Nephron (organoid): ENCODE data around the gene BTBD9.

Source experiments
- H3K27ac Mint-ChIP-seq, 3 experiments: 2 replicates each; pipeline ENCODE4 v1.8.0; 2020; ENCODE audit warnings: mixed read lengths in 3 of 3, mild to moderate bottlenecking in 2 of 3, moderate library complexity in 1 of 3
- H3K27me3 Mint-ChIP-seq: 2 replicates; pipeline ENCODE4 v1.8.0; 2021; ENCODE audit warnings: low read depth, mild to moderate bottlenecking, moderate library complexity, mixed read lengths
- H3K36me3 Mint-ChIP-seq: 2 replicates; pipeline ENCODE4 v1.8.0; 2020; ENCODE audit warnings: low read depth, mixed read lengths
- H3K4me1 Mint-ChIP-seq: 2 replicates; pipeline ENCODE4 v1.8.0; 2020; ENCODE audit warnings: mixed read lengths
- H3K4me3 Mint-ChIP-seq, 3 experiments: 2 replicates each; pipeline ENCODE4 v1.8.0; 2020; ENCODE audit warnings: mild to moderate bottlenecking in 3 of 3, mixed read lengths in 3 of 3, moderate library complexity in 2 of 3
- H3K9me3 Mint-ChIP-seq: 2 replicates; pipeline ENCODE4 v1.8.0; 2020; ENCODE audit warnings: mixed read lengths
- TF ChIP-seq, protein P1 (sequence below), 3 experiments: fragments of 200-600 bp; sonication (generic); IDR thresholded peaks; one replicate each; pipeline ENCODE4 v1.5.0; 2021; ENCODE audit warnings: antibody characterized with exemption in 3 of 3; ENCODE audit not compliant: unreplicated experiment in 3 of 3

The BTBD9 gene

DNA sequence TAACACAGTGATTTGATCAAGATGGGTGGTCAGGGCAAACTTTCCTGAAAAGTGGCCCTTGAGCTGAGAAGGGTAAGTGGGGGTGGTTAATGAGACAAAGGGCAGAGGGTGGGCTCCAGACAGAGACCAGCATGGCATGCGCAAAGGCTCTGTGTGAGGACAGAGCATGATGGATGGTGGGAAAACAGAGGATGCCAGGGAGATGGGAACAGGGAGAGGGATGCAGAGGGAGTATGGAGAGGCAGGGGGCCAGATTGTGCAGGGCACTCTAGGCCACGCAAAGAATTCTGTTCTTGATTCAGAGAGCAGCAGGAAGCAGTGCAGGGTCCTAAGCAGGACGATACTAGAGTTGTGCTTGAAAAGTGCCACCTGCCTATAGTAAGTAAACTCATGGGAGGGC, 394.4 kb downstream of the BTBD9 start:
- Mint-ChIP-seq H3K27me3 (no peaks in the 10 kb centered on the region), H3K36me3 (peaks cover 4% of the 10 kb centered on the region), H3K4me1 (peaks cover 5% of the 10 kb centered on the region), H3K9me3 (no peaks in the 10 kb centered on the region), H3K27ac (no peak overlapping the region), H3K4me3 (no peak overlapping the region)
- TF ChIP-seq, protein P1, sequence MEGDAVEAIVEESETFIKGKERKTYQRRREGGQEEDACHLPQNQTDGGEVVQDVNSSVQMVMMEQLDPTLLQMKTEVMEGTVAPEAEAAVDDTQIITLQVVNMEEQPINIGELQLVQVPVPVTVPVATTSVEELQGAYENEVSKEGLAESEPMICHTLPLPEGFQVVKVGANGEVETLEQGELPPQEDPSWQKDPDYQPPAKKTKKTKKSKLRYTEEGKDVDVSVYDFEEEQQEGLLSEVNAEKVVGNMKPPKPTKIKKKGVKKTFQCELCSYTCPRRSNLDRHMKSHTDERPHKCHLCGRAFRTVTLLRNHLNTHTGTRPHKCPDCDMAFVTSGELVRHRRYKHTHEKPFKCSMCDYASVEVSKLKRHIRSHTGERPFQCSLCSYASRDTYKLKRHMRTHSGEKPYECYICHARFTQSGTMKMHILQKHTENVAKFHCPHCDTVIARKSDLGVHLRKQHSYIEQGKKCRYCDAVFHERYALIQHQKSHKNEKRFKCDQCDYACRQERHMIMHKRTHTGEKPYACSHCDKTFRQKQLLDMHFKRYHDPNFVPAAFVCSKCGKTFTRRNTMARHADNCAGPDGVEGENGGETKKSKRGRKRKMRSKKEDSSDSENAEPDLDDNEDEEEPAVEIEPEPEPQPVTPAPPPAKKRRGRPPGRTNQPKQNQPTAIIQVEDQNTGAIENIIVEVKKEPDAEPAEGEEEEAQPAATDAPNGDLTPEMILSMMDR (IDR thresholded peaks at IDR 0.05; ENCODE audit: unreplicated experiment in 3 of 3) = no peak

DNA sequence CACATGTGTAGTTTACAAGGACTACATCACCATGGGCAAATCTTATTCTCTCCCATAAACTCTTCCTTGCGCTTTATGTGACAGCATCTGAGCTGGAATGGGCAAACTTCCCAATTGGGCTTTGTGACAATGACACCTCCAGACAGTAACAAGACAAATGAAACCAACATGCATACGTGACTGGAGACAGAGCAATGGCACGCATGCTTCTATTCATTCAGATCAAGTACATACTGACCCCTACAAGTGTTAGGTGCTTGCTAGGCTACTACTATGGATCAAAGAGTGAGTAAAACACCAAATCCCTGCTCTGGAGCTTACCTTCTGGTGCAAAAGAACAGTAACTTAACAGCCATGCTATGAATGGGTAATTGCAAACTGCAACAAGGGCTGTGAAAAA, 394.9 kb downstream of the BTBD9 start:
- peaks cover 4% of the 10 kb centered on the region for H3K36me3 Mint-ChIP-seq
- TF ChIP-seq, protein P1 (IDR thresholded peaks at IDR 0.05; ENCODE audit: unreplicated experiment in 3 of 3) = no peak

DNA sequence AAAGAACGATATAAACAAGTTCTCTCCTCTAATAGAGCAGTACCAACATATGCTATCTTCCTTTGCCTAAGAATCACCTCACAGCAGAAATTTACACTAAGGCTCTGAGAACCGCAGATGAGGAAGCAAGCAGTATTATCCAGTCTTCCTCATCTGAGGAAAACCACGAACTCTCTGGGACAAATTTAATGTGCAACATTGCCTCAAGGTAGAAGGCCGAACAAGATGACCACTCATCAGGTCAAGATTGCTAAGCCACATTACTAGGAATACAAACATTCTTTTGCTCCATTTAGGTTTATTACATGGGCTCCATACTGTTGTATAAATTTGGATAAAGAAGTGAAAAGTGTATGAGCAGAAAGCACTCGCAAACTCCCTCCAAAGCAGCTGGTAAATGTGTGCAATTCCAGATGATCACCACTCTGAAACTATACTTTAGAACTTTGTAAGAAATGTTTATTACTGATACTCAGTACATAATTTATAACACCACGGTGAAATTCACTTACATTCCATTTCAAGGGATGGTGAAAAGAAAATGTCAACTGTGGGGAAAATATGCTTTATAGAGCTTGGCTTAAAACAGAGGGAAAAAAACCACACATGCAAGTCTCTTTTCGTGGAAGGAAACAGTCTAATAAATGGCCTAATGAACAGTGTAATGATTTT, 398.4 kb downstream of the BTBD9 start:
- Mint-ChIP-seq H3K36me3 (no peaks in the 10 kb centered on the region), H3K9me3 (no peaks in the 10 kb centered on the region), H3K4me3 (no peak overlapping the region), H3K4me1 (peaks cover 12% of the 10 kb centered on the region), H3K27ac (no peak overlapping the region), H3K27me3 (no peaks in the 10 kb centered on the region)
- TF ChIP-seq, protein P1 (IDR thresholded peaks at IDR 0.05; ENCODE audit: unreplicated experiment in 3 of 3) = no peak

More for the DNA sequence above, 394.9 kb downstream of the BTBD9 start:
- H3K27ac Mint-ChIP-seq = no peak overlapping the region
- H3K9me3 Mint-ChIP-seq = no peaks in the 10 kb centered on the region
- no peaks in the 10 kb centered on the region for H3K27me3 Mint-ChIP-seq
- H3K4me3 Mint-ChIP-seq = no peak overlapping the region
- H3K4me1 Mint-ChIP-seq = peaks cover 5% of the 10 kb centered on the region

DNA sequence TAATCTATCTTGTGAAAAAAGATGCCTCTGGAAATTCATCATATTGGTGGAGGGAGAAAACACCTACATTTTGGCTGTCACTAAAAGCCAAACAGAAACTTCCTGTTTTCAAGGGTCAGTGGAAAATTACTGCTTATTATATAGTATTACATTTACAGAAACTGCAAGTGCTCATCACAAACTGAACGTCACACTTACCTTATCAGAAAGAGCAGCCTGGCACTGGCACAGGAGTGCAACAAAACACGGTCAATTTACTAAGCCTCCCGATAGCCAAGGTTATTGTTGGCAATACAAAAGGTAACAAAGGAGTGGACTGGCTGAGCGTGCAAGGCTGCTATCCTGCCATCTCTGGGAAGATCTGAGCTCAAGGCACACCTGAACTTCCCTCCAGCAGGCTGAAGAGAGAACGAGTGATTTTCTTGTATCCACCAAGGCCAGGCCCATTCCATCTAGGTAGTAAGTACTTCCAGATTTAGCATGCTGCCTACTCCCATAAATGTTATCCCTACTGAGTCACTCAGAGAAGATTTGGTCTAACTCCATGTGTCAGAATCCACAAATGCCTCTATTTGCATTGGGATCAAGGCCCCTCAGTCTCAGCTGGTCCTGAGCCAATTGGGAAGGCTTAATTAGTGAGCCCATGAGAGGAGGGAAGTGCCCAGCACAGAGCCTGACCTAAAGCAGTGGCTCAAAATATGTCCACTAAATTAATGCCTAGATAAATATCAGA, 399.8 kb downstream of the BTBD9 start:
- no peaks in the 10 kb centered on the region for H3K36me3 Mint-ChIP-seq
- no peaks in the 10 kb centered on the region for H3K9me3 Mint-ChIP-seq
- H3K27ac Mint-ChIP-seq = no peak overlapping the region
- peaks cover 23% of the 10 kb centered on the region for H3K4me1 Mint-ChIP-seq
- H3K4me3 Mint-ChIP-seq = no peak overlapping the region
- TF ChIP-seq, protein P1 (IDR thresholded peaks at IDR 0.05; ENCODE audit: unreplicated experiment in 3 of 3) = no peak
- H3K27me3 Mint-ChIP-seq = peaks cover 3% of the 10 kb centered on the region

DNA sequence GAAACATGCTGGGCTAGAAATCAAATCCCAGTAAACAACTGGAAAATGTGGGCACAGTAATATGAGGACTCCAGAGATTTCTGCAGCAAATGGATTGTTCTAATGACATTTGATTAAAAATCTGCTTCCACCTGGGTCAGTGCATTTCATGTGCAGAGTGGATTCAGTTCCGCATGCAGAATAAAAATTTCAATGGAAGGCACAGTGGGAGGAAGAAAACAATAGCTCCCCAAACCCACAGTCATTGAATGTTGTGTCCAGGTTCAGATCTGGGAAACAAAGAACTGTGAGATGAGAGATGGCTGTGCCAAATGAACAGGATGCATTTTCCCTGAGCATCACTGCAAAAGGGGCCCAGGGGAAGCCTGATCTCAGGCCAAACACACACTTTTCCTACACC, 403.1 kb downstream of the BTBD9 start:
- H3K36me3 Mint-ChIP-seq = no peaks in the 10 kb centered on the region
- no peaks in the 10 kb centered on the region for H3K9me3 Mint-ChIP-seq
- H3K4me1 Mint-ChIP-seq = peaks cover 25% of the 10 kb centered on the region
- no peak overlapping the region for H3K27ac Mint-ChIP-seq
- H3K4me3 Mint-ChIP-seq = no peak overlapping the region
- H3K27me3 Mint-ChIP-seq = peaks cover 3% of the 10 kb centered on the region
- TF ChIP-seq, protein P1 (IDR thresholded peaks at IDR 0.05; ENCODE audit: unreplicated experiment in 3 of 3) = no peak
